ENCODE results near the gene TP53I11.
A peak's percentile ranks its signal among the peaks of the same experiment; 100 is the strongest.

Gene TP53I11

DNA sequence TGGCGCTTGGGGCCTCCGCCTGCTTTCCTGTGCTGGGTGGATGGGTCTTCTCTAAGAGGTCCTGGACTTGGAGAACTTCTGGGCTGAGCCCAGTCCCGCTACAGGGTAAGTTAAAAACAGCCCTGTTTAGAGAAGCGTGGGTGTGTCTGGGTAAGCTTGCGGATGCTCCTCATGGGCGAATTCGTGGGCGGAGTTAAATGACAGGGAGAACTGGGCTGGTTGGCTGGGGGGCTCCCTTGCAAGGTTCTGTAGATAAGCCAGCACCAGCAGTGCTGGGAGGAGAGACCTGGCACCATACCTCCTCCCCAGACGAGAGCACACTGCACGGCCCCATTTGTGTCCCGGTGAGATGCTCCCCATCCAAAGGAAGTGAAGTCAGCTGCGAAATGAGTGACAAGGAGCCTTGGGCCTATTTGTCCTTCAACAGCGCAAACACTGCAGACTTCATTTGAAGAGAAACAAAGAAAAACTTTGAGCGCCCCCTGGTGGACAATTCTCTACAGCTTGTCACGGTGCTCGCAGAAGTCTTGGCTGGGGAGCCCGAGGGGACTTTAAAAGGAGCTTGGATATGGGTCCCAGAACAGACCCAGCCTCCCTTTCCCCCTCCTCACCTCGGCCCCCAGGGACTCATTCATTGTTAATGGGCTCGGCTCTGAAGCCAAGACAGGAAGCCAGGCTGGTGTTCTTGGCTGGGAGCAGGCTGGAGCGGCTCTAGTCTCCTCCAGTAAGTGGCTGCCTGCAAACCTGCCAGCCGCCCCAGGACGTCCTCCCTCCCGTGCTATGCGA lies 39.5 kb downstream of the TP53I11 start:
- peak; percentile 51 for DNase-seq

- DNase-seq: no peak
These were observed 40.1 kb downstream of the TP53I11 start for GRCh38 chr11:44910591-44910990.

GRCh38 chr11:44909557-44909956 lies 41.1 kb downstream of the TP53I11 start:
- DNase-seq: no peak

DNA sequence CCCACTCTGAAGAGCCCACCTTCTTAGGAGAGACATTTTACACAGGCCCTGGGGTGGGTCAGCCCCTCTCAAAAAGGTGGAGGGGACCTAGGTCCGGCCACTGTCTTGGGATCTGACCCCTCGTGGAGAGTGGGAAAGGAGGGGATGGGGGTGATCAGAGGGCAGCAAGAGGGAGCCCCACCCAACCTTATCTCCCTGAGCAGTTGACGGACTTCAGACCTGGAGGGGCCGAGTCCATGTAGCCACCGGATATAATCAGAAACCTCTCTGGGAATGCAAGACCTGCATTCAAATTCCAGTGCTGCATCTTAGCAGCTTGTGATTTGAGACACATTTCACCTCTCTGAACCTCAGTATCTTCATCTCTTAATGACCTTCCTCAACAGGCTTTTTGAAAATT lies 44.0 kb downstream of the TP53I11 start:
- DNase-seq: no peak

DNA sequence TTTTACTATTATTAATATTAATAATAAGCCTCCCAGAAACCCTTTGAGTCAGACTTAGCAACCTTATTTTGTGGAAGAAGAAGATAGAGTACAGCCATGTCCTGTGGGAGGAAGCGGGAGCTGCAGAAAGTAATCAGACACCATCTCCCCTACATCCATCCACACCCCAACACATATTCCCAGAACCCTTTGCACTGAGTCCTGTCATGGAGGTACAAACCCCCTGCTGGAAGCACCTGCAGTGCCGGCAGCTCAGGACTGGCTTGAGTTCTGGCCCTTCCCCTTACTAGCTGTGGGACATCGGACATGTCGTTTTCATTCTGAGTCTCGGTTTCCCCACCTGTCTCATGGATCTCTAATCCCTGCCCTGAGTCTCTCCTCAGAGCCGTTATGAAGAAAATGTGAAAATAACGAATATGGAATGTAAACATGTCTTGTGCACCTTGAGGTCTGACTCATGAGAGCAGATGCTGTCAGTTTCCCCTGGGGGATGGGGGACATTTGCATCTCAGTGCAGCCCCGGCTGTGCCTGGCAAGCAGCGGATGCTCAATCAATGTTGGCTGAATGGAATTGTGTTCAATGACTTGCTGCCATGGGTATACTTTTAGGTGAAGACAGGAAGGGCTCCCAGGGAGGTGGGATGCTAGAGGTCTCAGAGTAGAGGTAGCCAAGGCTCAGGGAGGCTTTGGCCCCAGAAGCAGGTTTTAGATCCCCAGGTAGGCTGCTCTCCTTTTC lies 45.4 kb downstream of the TP53I11 start:
- no peak for DNase-seq

DNA sequence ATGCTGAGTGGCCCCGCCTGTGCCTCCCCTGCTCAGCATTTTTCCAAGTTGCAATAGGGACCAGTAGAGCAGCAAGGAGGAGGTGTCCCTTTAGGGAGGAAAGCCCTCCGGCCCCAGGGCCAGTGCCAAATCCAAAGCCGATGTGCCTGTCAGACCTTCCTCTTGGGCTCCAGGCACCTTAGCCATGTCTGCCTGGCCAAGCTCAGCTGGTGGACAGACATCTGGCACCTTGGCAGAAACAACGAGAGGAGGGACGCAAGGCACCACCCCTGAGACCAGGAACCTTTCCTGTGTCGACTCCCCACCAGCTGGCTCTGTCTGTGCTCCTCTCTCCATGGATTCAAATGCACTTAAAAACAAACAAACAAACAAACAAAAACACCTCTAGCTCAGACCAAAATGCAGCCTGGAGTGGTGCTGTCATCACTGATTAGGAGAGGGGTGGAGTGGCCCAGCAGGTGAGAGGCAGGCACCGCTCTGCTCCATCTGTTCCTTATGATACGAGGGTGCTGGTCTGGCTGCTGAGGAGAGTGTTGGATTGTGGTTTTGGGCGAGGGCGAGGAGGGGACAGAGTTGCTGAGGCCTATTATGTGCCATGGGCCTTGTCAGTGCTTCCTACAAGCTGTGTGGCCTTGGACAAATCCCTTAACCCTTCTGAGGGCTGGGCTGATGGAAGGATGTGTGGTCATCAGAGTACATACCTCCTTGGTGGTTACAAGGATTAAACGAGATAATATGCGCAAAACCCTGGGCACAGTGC lies 46.2 kb downstream of the TP53I11 start:
- DNase-seq: peak; percentile 27

GRCh38 chr11:44903518-44903917 lies 47.2 kb downstream of the TP53I11 start:
- no peak for DNase-seq

GRCh38 chr11:44903035-44903434 lies 47.6 kb downstream of the TP53I11 start:
- DNase-seq: no peak

DNA sequence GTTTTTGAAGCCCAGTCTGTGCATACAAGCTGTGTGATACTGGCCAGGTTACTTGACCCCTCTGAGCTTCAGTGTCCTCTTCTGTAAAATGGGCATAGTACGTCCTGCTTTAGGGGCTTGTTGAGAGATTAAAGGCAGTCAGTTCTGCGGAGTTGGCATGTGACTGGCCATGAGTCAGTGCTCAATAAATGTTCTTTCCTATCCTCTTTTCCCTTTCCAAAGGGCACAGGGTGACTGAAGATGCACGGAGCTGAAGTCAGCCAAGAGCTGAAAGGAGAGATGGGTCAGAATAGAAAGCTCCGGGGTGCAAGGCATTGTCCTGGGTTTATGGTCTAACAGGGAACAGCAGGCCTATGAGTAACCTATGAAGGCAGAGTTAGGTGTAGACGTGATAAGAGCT lies 48.9 kb downstream of the TP53I11 start:
- no peak for DNase-seq

GRCh38 chr11:44901120-44901633 lies 49.5 kb downstream of the TP53I11 start:
- DNase-seq: no peak

DNA sequence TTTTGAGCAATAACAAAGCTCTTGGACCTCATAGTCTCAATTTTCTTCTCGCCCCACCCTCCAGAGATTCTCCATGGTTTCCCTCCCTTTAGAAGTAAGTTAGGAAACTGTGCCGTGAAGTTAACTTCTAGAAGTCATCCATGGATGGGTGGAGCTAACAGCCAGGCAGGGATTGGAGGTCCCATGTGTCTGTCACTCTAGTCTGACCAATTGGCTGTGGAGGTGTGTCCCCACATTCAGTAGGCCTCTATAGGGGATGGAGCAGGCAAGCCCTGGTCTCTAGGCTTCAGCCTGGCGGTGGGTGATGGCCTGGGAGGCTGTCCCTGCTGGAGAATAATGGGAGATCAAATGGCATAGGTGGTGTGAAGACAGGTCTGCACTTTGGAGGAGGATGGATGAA lies 50.7 kb downstream of the TP53I11 start:
- no peak for DNase-seq

GRCh38 chr11:44893846-44894617 lies 56.7 kb downstream of the TP53I11 start:
- DNase-seq: peak; percentile 94

GRCh38 chr11:44893308-44893822 lies 57.3 kb downstream of the TP53I11 start:
- peak; percentile 92 for DNase-seq

GRCh38 chr11:44892843-44893242 lies 57.8 kb downstream of the TP53I11 start:
- DNase-seq: no peak

DNA sequence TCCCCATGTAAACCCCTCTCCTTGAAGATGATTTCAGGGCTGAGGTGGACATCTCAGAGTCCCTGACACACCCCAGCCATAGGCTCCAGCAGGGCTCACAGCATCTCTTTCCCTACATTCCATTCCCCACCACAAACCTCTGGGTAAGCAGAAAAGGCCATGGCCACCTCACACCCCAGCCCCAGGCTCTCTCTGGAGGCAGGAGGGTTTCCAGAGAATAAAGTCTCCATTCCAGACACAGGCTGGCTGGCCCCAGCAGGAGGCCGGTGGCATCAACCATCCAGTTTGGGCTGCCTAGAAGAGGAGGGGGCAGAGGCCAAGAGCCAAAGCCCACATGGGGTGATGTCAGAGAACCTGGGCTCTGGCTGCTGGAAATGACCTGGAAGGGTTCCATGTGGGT lies 61.4 kb downstream of the TP53I11 start:
- DNase-seq: no peak

- no peak for DNase-seq
These were observed 63.0 kb downstream of the TP53I11 start for GRCh38 chr11:44887636-44888035.

GRCh38 chr11:44886790-44887140 lies 63.9 kb downstream of the TP53I11 start:
- no peak for DNase-seq

- no peak for DNase-seq
These were observed 64.5 kb downstream of the TP53I11 start for GRCh38 chr11:44885919-44886789.

DNA sequence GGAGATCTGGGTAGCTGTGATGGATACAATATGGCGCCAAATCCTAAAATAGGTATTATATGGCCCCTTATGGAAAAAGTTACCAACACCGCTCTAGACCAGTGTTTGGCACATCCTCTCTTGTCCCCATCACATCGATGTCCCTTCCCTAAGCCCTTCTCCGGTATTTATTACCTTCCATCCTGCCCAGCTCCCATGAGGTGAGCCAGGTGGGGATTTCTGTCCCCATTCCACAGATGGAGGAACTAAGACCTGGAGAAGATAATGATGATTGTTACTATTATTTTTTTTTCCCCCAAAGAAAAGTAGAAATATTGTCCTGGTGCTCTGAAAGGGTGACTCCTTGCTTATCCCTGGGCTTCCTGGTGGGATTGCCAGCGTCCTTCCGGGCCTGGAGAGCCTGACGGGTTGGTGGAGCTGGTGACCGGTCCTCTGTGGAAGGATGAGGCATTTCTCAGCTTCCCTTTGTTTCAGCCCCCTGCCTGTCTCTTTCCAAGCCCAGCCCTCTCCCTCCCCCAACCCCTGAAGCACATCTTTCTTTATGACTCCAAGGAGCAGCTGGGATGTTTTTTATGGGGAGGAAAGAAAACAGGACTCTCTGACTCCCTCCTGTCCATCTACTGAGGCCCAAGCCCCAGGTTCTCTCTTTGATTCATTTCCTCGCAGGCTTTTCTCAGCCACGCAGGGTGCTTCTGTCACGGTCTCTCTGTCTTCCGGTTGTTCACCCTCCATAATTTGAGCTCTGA lies 65.4 kb downstream of the TP53I11 start:
- DNase-seq: no peak

DNA sequence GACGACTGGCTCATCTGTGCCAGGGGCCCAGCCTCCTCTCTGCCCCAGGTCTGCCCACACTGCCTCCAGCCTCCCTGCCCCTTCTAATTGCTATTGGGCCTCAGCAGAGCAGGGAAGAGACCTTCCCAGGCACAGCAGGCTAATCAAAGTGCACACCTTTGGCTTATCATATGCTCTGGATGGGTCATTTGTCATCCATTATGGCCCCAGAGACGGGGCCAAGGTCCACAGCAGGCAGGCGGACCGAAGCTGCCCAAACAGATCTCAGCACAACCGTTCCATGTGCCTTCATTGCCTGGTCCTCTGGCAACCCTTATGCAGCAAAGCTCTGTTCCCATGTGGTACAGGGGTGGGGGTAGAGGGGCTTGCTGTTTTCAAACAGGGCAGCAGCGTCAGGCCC lies 66.6 kb downstream of the TP53I11 start:
- no peak for DNase-seq

GRCh38 chr11:44883277-44883676 lies 67.4 kb downstream of the TP53I11 start:
- no peak for DNase-seq
